ENCODE results near the gene AGAP2. TPM values are rescaled to one million over a fixed set of nuclear protein-coding genes. Genes with fewer than 3 reads are reported as not detected.

Gene AGAP2
- total and polyA plus RNA-seq, 2 of the 13 experiments (the other 11 are each of a cell fraction or from before 2014, with no cell fraction given) = 0.38 to 0.45 TPM

DNA sequence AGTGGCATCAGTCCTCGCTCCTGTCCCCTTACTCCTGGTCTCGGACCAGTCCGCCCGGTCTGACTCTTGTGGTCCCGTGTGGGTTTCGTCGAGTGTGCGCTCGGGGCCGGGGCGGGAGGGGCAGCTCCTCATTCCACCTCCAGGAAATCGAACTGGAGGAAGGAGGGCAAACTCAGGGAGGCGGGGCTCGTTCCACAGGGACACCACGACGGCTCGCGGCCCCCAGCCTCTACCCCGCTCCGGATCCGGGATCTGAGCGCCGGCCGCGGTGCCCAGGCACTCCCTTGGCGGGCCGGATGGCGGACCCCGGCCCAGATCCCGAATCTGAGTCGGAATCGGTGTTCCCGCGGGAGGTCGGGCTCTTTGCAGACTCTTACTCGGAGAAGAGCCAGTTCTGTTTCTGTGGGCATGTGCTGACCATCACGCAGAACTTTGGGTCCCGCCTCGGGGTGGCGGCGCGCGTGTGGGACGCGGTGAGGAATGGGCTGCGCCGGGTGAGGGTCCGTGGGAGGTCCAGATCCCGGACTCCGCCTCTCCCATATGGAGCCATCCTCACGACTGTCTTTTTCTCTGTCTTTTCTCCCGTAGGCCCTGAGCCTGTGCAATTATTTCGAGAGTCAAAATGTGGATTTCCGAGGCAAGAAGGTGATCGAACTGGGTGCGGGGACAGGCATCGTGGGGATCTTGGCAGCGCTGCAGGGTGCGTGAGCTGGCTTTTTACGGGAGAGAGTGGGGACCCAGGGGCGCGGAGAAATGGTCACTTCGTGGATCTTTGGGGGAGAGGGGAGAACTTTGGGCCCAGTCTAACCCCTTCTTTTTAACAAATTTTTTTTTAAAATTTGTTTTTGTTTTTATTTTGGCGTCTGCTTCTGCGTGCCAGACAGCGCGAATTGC is 34.1 kb upstream of the AGAP2 start, which contains the start of gene EEF1AKMT3:
Gene EEF1AKMT3, plus strand, starts transcription at position 186 of the 894 bp plus-strand sequence. Its CDS starts 111 bp downstream, at position 297.
- 10% methylated on average over 31 of the region's 67 CpGs for WGBS (ENCODE audit: low lambda C conversion rate)
- POLR2A ChIA-PET = interaction anchor here (0.6 to 1.8 kb wide), 24 partner anchors 9 to 1082 kb away, joined by 3 to 15 read pairs (median 4); partner anchors contain the start of genes ARHGEF25, ATP23, CDK4 and CTDSP2
- peak; percentile 71; the same call in 1 of the 2 replicates for TF ChIP-seq ZNF530 (CRISPR knock-in tag; IDR thresholded peaks at IDR 0.05; ENCODE audit: low read depth)
- TF ChIP-seq ZNF883 (CRISPR knock-in tag; IDR thresholded peaks at IDR 0.05; ENCODE audit: not compliant biosample characterization) = peak; percentile 63
- TF ChIP-seq, protein P1, sequence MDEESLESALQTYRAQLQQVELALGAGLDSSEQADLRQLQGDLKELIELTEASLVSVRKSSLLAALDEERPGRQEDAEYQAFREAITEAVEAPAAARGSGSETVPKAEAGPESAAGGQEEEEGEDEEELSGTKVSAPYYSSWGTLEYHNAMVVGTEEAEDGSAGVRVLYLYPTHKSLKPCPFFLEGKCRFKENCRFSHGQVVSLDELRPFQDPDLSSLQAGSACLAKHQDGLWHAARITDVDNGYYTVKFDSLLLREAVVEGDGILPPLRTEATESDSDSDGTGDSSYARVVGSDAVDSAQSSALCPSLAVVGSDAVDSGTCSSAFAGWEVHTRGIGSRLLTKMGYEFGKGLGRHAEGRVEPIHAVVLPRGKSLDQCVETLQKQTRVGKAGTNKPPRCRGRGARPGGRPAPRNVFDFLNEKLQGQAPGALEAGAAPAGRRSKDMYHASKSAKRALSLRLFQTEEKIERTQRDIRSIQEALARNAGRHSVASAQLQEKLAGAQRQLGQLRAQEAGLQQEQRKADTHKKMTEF (CRISPR knock-in tag; IDR thresholded peaks at IDR 0.05) = peak; percentile 33; the same call in 1 of the 2 replicates
- 0 out of 2 replicates have a peak, but pooled peaks have one; percentile 37 for TF ChIP-seq RBAK (CRISPR knock-in tag; IDR thresholded peaks at IDR 0.05)
- no peak for TF ChIP-seq SRY (CRISPR knock-in tag; IDR thresholded peaks at IDR 0.05)
- TF ChIP-seq, protein P2, sequence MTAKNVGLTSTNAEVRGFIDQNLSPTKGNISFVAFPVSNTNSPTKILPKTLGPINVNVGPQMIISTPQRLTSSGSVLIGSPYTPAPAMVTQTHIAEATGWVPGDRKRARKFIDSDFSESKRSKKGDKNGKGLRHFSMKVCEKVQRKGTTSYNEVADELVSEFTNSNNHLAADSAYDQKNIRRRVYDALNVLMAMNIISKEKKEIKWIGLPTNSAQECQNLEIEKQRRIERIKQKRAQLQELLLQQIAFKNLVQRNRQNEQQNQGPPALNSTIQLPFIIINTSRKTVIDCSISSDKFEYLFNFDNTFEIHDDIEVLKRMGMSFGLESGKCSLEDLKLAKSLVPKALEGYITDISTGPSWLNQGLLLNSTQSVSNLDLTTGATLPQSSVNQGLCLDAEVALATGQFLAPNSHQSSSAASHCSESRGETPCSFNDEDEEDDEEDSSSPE (CRISPR knock-in tag; IDR thresholded peaks at IDR 0.05) = peak; percentile 32; the same call in 1 of the 2 replicates
- TF ChIP-seq MIXL1 (CRISPR knock-in tag; IDR thresholded peaks at IDR 0.05) = no peak
- 0 out of 2 replicates have a peak, but pooled peaks have one; percentile 50 for TF ChIP-seq ZNF12 (CRISPR knock-in tag; IDR thresholded peaks at IDR 0.05)
- peak; percentile 30; the same call in 1 of the 2 replicates for TF ChIP-seq MYC (CRISPR knock-in tag; IDR thresholded peaks at IDR 0.05; ENCODE audit: borderline replicate concordance)
- no peak for TF ChIP-seq ZNF251 (CRISPR knock-in tag; IDR thresholded peaks at IDR 0.05)
- 0 out of 2 replicates have a peak, but pooled peaks have one; percentile 48 for TF ChIP-seq KLF15 (CRISPR knock-in tag; IDR thresholded peaks at IDR 0.05; ENCODE audit: borderline replicate concordance)
- TF ChIP-seq RORA (CRISPR knock-in tag; IDR thresholded peaks at IDR 0.05) = 0 out of 2 replicates have a peak, but pooled peaks have one; percentile 13
- TF ChIP-seq, protein P3, sequence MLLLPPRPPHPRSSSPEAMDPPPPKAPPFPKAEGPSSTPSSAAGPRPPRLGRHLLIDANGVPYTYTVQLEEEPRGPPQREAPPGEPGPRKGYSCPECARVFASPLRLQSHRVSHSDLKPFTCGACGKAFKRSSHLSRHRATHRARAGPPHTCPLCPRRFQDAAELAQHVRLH (CRISPR knock-in tag; IDR thresholded peaks at IDR 0.05; ENCODE audit: borderline replicate concordance, low read depth) = 0 out of 2 replicates have a peak, but pooled peaks have one; percentile 15
- TF ChIP-seq KAT2B (IDR thresholded peaks at IDR 0.05; ENCODE audit: borderline replicate concordance, low read depth, low read length) = no peak
- TF ChIP-seq, protein P4, sequence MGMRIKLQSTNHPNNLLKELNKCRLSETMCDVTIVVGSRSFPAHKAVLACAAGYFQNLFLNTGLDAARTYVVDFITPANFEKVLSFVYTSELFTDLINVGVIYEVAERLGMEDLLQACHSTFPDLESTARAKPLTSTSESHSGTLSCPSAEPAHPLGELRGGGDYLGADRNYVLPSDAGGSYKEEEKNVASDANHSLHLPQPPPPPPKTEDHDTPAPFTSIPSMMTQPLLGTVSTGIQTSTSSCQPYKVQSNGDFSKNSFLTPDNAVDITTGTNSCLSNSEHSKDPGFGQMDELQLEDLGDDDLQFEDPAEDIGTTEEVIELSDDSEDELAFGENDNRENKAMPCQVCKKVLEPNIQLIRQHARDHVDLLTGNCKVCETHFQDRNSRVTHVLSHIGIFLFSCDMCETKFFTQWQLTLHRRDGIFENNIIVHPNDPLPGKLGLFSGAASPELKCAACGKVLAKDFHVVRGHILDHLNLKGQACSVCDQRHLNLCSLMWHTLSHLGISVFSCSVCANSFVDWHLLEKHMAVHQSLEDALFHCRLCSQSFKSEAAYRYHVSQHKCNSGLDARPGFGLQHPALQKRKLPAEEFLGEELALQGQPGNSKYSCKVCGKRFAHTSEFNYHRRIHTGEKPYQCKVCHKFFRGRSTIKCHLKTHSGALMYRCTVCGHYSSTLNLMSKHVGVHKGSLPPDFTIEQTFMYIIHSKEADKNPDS (CRISPR knock-in tag; IDR thresholded peaks at IDR 0.05) = no peak
- TF ChIP-seq ZSCAN25 (CRISPR knock-in tag; IDR thresholded peaks at IDR 0.05) = 0 out of 2 replicates have a peak, but pooled peaks have one; percentile 20

More for the DNA sequence above, 34.1 kb upstream of the AGAP2 start, which contains the start of gene EEF1AKMT3:
- Histone ChIP-seq H2AFZ (ENCODE audit: low read length) (peak within 1 kb of the TSS; percentile 62), H3K9ac (ENCODE audit: insufficient read depth, low read depth, low read length) (peak within 1 kb of the TSS; percentile 94), H3K4me3 (replicated peaks in 1 of 3; ENCODE audit: insufficient read depth in 1 of 3, low read depth in 2 of 3, low read length in 3 of 3) (peak within 1 kb of the TSS; percentile 77 to 89 (median 78)), H3K36me3 (replicated peaks in 1 of 2; ENCODE audit: control insufficient read depth in 1 of 2, insufficient read depth in 2 of 2, low read length in 2 of 2) (peaks cover 18% of the 10 kb centered on the region in 2 experiments), H3K4me2 (ENCODE audit: low read depth, low read length) (peak within 1 kb of the TSS; percentile 96), H3K9me3 (ENCODE audit: low read length) (no peaks in the 10 kb centered on the region), H3K4me1 (ENCODE audit: insufficient read depth, low read length) (peaks cover 23% of the 10 kb centered on the region), H3K27ac (ENCODE audit: extremely low read length, insufficient read depth, low read length) (peak within 1 kb of the TSS; percentile 97), H3K79me2 (ENCODE audit: insufficient read depth, low read length) (peaks cover 17% of the 10 kb centered on the region), H4K20me1 (ENCODE audit: insufficient read depth, low read length) (no peaks in the 10 kb centered on the region), H3K27me3 (ENCODE audit: control insufficient read depth in 1 of 2, insufficient read depth in 2 of 2, low read length in 2 of 2) (no peaks in the 10 kb centered on the region; a peak in 1 of 5 replicates)
- in situ Hi-C loops (cut with HindIII; ENCODE audit: extremely low pct_ligation_motif_present, low pct_unique_long_range_greater_than_20kb) = no loop called here
- CTCF ChIA-PET (ENCODE audit: low intra/inter-chr PET ratio, low total read pairs) = no interaction called here
- intact Hi-C loops (cut with micrococcal nuclease; ENCODE audit: unreplicated experiment) = loop anchor here (1.0 to 5.0 kb wide), 2 partner anchors 10 to 70 kb away; partner anchors contain the start of gene TSFM
- FAIRE-seq = no peak
- TSS peak; percentile 66 for BruUV-seq (replicated peaks)
- peak; percentile 35 for DNase-seq (ENCODE audit: low spot score)
- peak; percentile 63 for ATAC-seq
